Activated T-helper 1 cell treated with anti-CD3 and anti-CD28 coated beads, Interleukin-12 subunit alpha, Interleukin-12 subunit beta, Interleukin-2, Interleukin-4 antibody, amounts not matched to agents 30 ng/mL and 10 ng/mL and 1 ng/mL, durations not matched to agents 14 hours and 24 hours and 36 hours (primary cell): Measurements from ENCODE around the gene ORM2. TPM values are rescaled to one million over a fixed set of nuclear protein-coding genes. Genes with fewer than 3 reads are reported as not detected.

Source experiments
- DNase-seq: peaks from one replicate; pipeline ENCODE4 v3.0.0; 2021; ENCODE audit warnings: low spot score
- H3K27ac Mint-ChIP-seq: one replicate; pipeline ENCODE4 v1.8.0; 2021; ENCODE audit warnings: mild to moderate bottlenecking, mixed read lengths
- H3K27me3 Mint-ChIP-seq: one replicate; pipeline ENCODE4 v1.8.0; 2022; ENCODE audit warnings: mild to moderate bottlenecking, moderate library complexity, mixed read lengths; ENCODE audit not compliant: insufficient read depth
- H3K36me3 Mint-ChIP-seq: one replicate; pipeline ENCODE4 v1.8.0; 2021; ENCODE audit warnings: low read depth, mixed read lengths
- H3K4me1 Mint-ChIP-seq: one replicate; pipeline ENCODE4 v1.8.0; 2021; ENCODE audit warnings: low read depth, mixed read lengths
- H3K4me3 Mint-ChIP-seq: one replicate; pipeline ENCODE4 v1.8.0; 2021; ENCODE audit warnings: mild to moderate bottlenecking, moderate library complexity, mixed read lengths
- H3K9me3 Mint-ChIP-seq: one replicate; pipeline ENCODE4 v1.8.0; 2021; ENCODE audit warnings: mixed read lengths
- intact Hi-C: fragments of 100-400 bp; cut with micrococcal nuclease; formaldehyde crosslinking; loops from one replicate; pipeline ENCODE4 v1.15.1; 2024
- total RNA-seq: library from RNA; stranded (reverse); gene quantifications from 2 replicates; pipeline ENCODE4 v1.2.3, GENCODE V29; 2022

Gene ORM2
- total RNA-seq, 1 donor from 2014 or later, result not detected

DNA sequence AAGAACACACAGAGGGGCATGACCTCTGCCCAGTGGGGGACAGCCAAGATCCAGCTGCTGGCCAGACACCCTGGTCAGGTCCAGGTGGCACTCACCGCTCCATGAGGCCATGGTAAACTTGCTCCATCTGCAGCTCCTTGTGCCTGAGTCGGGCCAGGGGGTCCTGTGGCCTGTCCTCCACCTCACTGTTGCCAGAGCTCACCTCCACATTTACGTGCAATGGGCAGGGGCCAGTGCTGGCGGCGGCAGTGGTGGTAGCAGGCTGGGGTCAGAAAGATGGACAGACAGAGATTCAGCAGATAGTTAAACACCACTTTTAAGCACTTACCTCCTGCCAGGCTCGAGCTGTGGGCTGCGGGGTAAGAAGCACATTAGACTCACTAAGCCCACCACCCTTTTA lies 30.1 kb downstream of the ORM2 start:
- DNase-seq, result no peak
- H3K4me3 Mint-ChIP-seq, result no peak overlapping the region

GRCh38 chr9:114361542-114361941 lies 31.9 kb downstream of the ORM2 start:
- intact Hi-C loops, result no loop called here
- H3K27ac Mint-ChIP-seq, result peak overlapping the region; percentile 82

More for the DNA sequence above, 30.1 kb downstream of the ORM2 start:
- Mint-ChIP-seq H3K27me3 (no peaks in the 10 kb centered on the region), H3K9me3 (no peaks in the 10 kb centered on the region), H3K4me1 (peaks cover 56% of the 10 kb centered on the region), H3K27ac (peak overlapping the region; percentile 82), H3K36me3 (peaks cover 69% of the 10 kb centered on the region)
- intact Hi-C loops, result no loop called here

GRCh38 chr9:114362394-114362793 lies 32.7 kb downstream of the ORM2 start:
- intact Hi-C loops, result no loop called here
- H3K27me3 Mint-ChIP-seq, result no peaks in the 10 kb centered on the region
- peaks cover 74% of the 10 kb centered on the region for H3K36me3 Mint-ChIP-seq
- H3K4me3 Mint-ChIP-seq, result no peak overlapping the region
- no peaks in the 10 kb centered on the region for H3K9me3 Mint-ChIP-seq
- no peak for DNase-seq
- H3K4me1 Mint-ChIP-seq, result peaks cover 77% of the 10 kb centered on the region
- peak overlapping the region; percentile 95 for H3K27ac Mint-ChIP-seq

More at GRCh38 chr9:114361542-114361941, 31.9 kb downstream of the ORM2 start:
- H3K36me3 Mint-ChIP-seq, result peaks cover 76% of the 10 kb centered on the region
- DNase-seq, result no peak
- H3K9me3 Mint-ChIP-seq, result no peaks in the 10 kb centered on the region
- H3K27me3 Mint-ChIP-seq, result no peaks in the 10 kb centered on the region
- H3K4me3 Mint-ChIP-seq, result no peak overlapping the region
- H3K4me1 Mint-ChIP-seq, result peaks cover 72% of the 10 kb centered on the region

- DNase-seq, result no peak
- H3K4me3 Mint-ChIP-seq, result peak overlapping the region; percentile 67
- intact Hi-C loops, result loop anchor here (1.0 kb wide), 1 partner anchor 9 kb away; no protein-coding TSS in a partner anchor
Observed at GRCh38 chr9:114363424-114363823, 33.8 kb downstream of the ORM2 start.

GRCh38 chr9:114364134-114365041 lies 34.7 kb downstream of the ORM2 start:
- Mint-ChIP-seq H3K9me3 (no peaks in the 10 kb centered on the region), H3K27me3 (no peaks in the 10 kb centered on the region), H3K27ac (peak overlapping the region; percentile 95), H3K4me3 (peak overlapping the region; percentile 67), H3K4me1 (peaks cover 83% of the 10 kb centered on the region), H3K36me3 (peaks cover 75% of the 10 kb centered on the region)
- intact Hi-C loops, result no loop called here
- DNase-seq, result no peak

More at GRCh38 chr9:114363424-114363823, 33.8 kb downstream of the ORM2 start:
- Mint-ChIP-seq H3K36me3 (peaks cover 76% of the 10 kb centered on the region), H3K9me3 (no peaks in the 10 kb centered on the region), H3K27me3 (no peaks in the 10 kb centered on the region), H3K27ac (peak overlapping the region; percentile 95), H3K4me1 (peaks cover 80% of the 10 kb centered on the region)

- Mint-ChIP-seq H3K36me3 (peaks cover 76% of the 10 kb centered on the region), H3K27me3 (no peaks in the 10 kb centered on the region), H3K9me3 (no peaks in the 10 kb centered on the region), H3K27ac (peak overlapping the region; percentile 95), H3K4me3 (no peak overlapping the region), H3K4me1 (peaks cover 81% of the 10 kb centered on the region)
- intact Hi-C loops, result no loop called here
- DNase-seq, result no peak
Observed at GRCh38 chr9:114365194-114365593, 35.5 kb downstream of the ORM2 start.

DNA sequence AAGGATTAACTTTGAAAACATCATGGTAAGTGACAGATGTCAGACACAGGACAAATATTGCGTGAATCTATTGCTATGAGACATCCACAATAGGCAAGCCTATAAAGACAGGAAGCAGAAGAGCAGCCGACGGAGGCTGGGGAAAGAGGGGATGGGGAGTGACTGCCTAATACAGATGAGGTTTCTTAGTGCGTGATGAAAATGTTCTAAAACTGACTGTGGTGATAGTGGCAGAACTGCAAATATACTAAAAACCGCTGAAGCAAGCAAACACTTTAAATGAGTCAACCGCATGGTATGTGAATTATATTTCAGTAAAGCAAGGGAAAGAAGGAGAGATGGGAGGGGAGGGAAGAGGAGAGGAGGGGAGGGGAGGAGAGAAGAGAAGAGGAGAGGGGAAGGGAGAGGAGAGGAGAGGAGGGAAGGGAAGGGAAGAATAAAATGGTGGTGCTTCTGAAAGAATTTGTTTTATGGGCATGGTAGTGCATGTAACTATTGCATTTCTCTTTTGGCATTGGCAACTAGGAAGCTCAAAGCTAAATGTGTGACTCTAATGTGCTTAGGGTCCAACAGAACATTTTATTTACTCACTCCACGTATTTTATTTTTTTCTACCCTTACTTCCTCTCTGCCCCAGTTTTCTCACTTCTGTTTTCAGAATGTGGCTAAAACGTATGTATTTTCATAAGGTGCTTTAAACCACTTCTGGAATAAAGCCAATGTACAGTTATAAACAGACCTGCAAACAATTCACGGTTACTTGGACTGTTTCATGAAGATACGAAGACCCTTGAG lies 36.9 kb downstream of the ORM2 start:
- Mint-ChIP-seq H3K4me3 (peak overlapping the region; percentile 53), H3K9me3 (no peaks in the 10 kb centered on the region), H3K27ac (peak overlapping the region; percentile 97), H3K4me1 (peaks cover 77% of the 10 kb centered on the region), H3K27me3 (no peaks in the 10 kb centered on the region), H3K36me3 (peaks cover 69% of the 10 kb centered on the region)
- intact Hi-C loops, result loop anchor here (1.0 kb wide), 2 partner anchors 17 to 19 kb away; no protein-coding TSS in a partner anchor
- peak; percentile 38 for DNase-seq

DNA sequence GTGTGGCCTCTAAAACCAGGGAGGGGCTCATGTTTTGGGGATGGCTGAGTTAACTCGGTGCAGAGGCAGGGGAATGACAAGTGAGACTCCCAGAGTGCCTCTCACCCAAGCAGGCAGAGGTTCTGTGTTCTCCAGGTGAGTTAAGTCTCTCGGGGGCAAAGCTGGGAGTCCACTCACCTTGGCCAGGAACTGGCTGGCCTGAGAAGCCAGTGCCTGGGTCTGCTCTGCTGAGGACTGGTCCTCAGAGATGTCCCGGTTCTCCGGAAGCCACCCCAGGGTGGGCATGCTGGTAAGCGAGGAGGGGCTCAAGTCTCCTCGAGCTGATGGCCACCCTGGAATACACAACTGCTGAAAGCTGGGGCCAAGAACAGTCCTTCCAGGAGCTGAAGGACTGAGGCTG lies 37.7 kb downstream of the ORM2 start:
- Mint-ChIP-seq H3K27ac (peak overlapping the region; percentile 97), H3K27me3 (no peaks in the 10 kb centered on the region), H3K9me3 (no peaks in the 10 kb centered on the region), H3K4me1 (peaks cover 85% of the 10 kb centered on the region), H3K36me3 (peaks cover 70% of the 10 kb centered on the region), H3K4me3 (peak overlapping the region; percentile 53)
- intact Hi-C loops, result no loop called here
- no peak for DNase-seq

DNA sequence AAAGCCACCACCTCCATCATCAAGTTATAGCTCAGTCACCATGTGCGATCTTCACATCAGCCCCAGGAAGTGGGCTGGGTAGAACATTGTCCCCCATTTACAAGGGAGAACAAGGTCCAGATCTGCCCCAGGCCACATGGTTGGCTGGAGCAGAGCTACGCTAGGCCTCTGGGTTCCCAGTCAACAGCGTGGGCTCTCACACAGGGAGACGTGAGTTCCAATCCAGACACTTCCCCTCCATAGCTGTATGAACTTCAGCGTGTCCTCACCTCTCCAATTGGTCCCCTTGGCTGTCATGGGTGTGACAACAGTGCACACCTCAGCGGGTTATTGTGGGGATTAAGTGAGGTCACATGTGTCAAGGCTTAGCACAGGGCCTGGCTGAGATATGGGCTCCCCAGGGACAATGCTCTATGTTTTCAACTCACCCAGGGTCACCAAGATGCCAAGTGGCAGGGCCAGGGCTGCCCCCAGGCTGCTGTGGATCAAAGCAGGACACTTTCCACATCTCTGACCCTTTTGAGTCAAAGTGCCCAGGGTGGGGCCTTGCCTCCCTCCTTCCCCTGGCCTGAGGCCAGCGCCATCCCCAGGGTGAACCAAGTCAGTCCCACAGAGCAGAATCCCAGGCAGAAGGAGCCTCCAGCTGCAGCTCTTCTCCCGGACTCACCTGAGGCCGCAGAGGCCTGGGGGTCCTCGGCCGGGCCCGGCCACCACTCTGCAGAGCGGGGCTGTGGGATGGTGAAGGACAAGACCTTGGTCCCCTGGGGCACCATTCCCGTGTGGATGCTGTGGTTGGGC lies 38.3 kb downstream of the ORM2 start:
- Mint-ChIP-seq H3K27ac (peak overlapping the region; percentile 97), H3K4me3 (peak overlapping the region; percentile 38), H3K9me3 (no peaks in the 10 kb centered on the region), H3K4me1 (peaks cover 88% of the 10 kb centered on the region), H3K36me3 (peaks cover 66% of the 10 kb centered on the region), H3K27me3 (no peaks in the 10 kb centered on the region)
- intact Hi-C loops, result no loop called here
- DNase-seq, result no peak

GRCh38 chr9:114369216-114370130 lies 39.8 kb downstream of the ORM2 start:
- no peak for DNase-seq
- Mint-ChIP-seq H3K27ac (peak overlapping the region; percentile 56), H3K4me3 (peak overlapping the region; percentile 21), H3K9me3 (no peaks in the 10 kb centered on the region), H3K4me1 (peaks cover 86% of the 10 kb centered on the region), H3K36me3 (peaks cover 62% of the 10 kb centered on the region), H3K27me3 (no peaks in the 10 kb centered on the region)
- intact Hi-C loops, result no loop called here

DNA sequence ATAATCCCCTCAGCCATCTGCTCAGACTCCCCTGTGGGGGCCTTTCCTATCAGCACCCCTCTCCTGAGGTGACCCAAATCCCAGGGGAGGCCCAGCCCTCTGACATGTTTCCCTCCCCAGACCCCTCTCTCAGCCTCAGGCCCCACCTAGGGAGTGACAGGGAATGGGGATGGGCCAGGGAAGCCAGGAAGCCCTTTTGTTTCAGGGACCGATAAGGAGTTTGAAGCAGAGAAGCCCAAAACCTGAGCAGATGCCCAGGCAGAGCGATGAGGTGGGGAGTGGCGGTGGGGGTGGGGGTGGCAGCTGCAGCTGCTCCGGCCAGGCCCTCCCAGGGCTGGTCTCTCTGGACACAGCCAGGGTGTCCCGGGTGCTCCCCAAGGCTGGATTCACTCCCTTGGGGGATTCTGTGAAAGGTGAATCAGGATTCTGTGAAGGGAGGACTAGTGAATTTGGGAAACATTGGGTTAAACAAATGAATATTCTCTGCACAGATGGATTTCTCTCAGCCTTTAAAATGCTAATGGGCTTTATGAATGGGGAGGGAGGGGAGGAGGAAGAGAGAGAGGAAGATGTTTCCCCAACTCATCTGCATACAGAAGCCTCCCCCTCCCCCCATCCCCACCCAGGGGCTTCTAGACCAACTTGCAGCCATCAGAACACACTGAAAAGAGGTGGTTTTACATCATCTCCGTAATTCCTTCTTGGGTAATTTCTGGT lies 40.7 kb downstream of the ORM2 start:
- intact Hi-C loops, result no loop called here
- Mint-ChIP-seq H3K36me3 (peaks cover 66% of the 10 kb centered on the region), H3K9me3 (no peaks in the 10 kb centered on the region), H3K4me3 (no peak overlapping the region), H3K27me3 (no peaks in the 10 kb centered on the region), H3K27ac (peak overlapping the region; percentile 62), H3K4me1 (peaks cover 87% of the 10 kb centered on the region)
- no peak for DNase-seq
